Right cardiac atrium (tissue), 5 donors: Measurements from ENCODE around the gene IST1. TPM values are rescaled to one million over a fixed set of nuclear protein-coding genes. Genes with fewer than 3 reads are reported as not detected.
"Not testable (repeated sequence)": the region's sequence is repeated elsewhere in the genome, so short reads cannot be mapped to it uniquely, and the experiment has no call there.

Experiments used
- ATAC-seq, 2 donors: fragments of 200-7000 bp; cut with Tn5 transposase; one replicate each; pipeline versions ENCODE4 v1.8.0 to v1.9.1; 2020; ENCODE audit warnings: moderate library complexity in 2 of 2, mild to moderate bottlenecking in 1 of 2
- DNase-seq, 3 donors: peaks; one replicate each; pipeline ENCODE4 v3.0.0-alpha.2; 2020
- H3K27ac ChIP-seq: one replicate; pipeline ENCODE4 v1.5.1; 2013; ENCODE audit warnings: mild to moderate bottlenecking, low read length, control low read depth, moderate library complexity
- H3K27me3 ChIP-seq: one replicate; pipeline ENCODE4 v1.6.1; 2013; ENCODE audit not compliant: control insufficient read depth, insufficient read depth
- H3K4me1 ChIP-seq: one replicate; pipeline ENCODE4 v1.6.1; 2013; ENCODE audit warnings: low read length; ENCODE audit not compliant: control insufficient read depth, insufficient read depth
- H3K4me3 ChIP-seq: one replicate; pipeline ENCODE4 v1.5.1; 2013; ENCODE audit warnings: low read length, control low read depth
- H3K9me3 ChIP-seq: one replicate; pipeline ENCODE4 v1.6.1; 2013; ENCODE audit warnings: low read length; ENCODE audit not compliant: control insufficient read depth
- WGBS: extraction: QIAGEN DNeasy Blood & Tissue Kit; methylation state at CpG from one replicate; pipeline ENCODE4 v1.1.7; 2013; 5-methylcytosine and 5-hydroxymethylcytosine counted together
- intact Hi-C, 4 donors: fragments of 100-400 bp; cut with DNase I; formaldehyde crosslinking; loops; one replicate each; pipeline versions ENCODE4 v1.11.0 to v1.14.0; 2022 to 2023
- polyA plus RNA-seq: library from polyadenylated mRNA; stranded (reverse); fragments of 200-250 nt; gene quantifications from one replicate; pipeline ENCODE4 v1.2.3, GENCODE V29; 2013
- total RNA-seq, 4 donors: library from RNA; stranded (reverse); fragmentation: NEBNext Ultra II Directional; extraction: Animal tissue kit (Norgen Biotek cat#: 25700); gene quantifications; one replicate each; pipeline ENCODE4 v1.2.1, GENCODE V29; 2021
- donor health status: healthy with polysubstance abuse.
- donor health status: DM: no; HTN: yes; CAD: no.
- donor health status: DM: no; HTN: no; CAD: no.
- donor health status: DM: no; HTN: yes; CAD: no; lungs with severe emphysema.
- donor health status: DM: yes; HTN: yes; CAD: no.

IST1 gene
- total and polyA plus RNA-seq, 5 donors = 89.5 to 148 (median 132) TPM

GRCh38 chr16:71899171-71899570 is 3.8 kb downstream of the IST1 start:
- Histone ChIP-seq H3K9me3 (no peaks in the 10 kb centered on the region), H3K27ac (no peak overlapping the region), H3K4me3 (no peak overlapping the region), H3K27me3 (no peaks in the 10 kb centered on the region), H3K4me1 (peaks cover 5% of the 10 kb centered on the region)
- DNase-seq = no peak
- no peak for ATAC-seq
- 95% methylated on average over 4 of the region's 4 CpGs for WGBS
- intact Hi-C loops = no loop called here

GRCh38 chr16:71902656-71903365 is 7.5 kb downstream of the IST1 start:
- ATAC-seq = no peak
- Histone ChIP-seq H3K27me3 (no peaks in the 10 kb centered on the region), H3K9me3 (no peaks in the 10 kb centered on the region), H3K4me1 (peaks cover 12% of the 10 kb centered on the region), H3K27ac (peak overlapping the region; percentile 68), H3K4me3 (no peak overlapping the region)
- 91% methylated on average over 5 of the region's 5 CpGs for WGBS
- intact Hi-C loops = no loop called here
- DNase-seq = no peak

GRCh38 chr16:71903608-71904007 is 8.3 kb downstream of the IST1 start:
- WGBS = 76% methylated on average over 2 of the region's 2 CpGs
- intact Hi-C loops = no loop called here
- DNase-seq (peak in 1 of 3 donors; percentile 37), ATAC-seq (peak; percentile 66 to 77)
- Histone ChIP-seq H3K9me3 (no peaks in the 10 kb centered on the region), H3K4me3 (no peak overlapping the region), H3K27me3 (no peaks in the 10 kb centered on the region), H3K4me1 (peaks cover 15% of the 10 kb centered on the region), H3K27ac (peak overlapping the region; percentile 83)

- Histone ChIP-seq H3K9me3 (no peaks in the 10 kb centered on the region), H3K4me1 (peaks cover 18% of the 10 kb centered on the region), H3K4me3 (no peak overlapping the region), H3K27me3 (no peaks in the 10 kb centered on the region), H3K27ac (peak overlapping the region; percentile 71)
- ATAC-seq = no peak
- WGBS = 84% methylated on average over 9 of the region's 9 CpGs
- intact Hi-C loops = no loop called here
- DNase-seq = peak in 1 of 3 donors; percentile 32
These were observed 8.9 kb downstream of the IST1 start for GRCh38 chr16:71904239-71904638.

- intact Hi-C loops, H3K4me3 ChIP-seq, ATAC-seq, H3K9me3 ChIP-seq, DNase-seq, H3K27me3 ChIP-seq, H3K27ac ChIP-seq: not testable (repeated sequence)
- 79% methylated on average over 6 of the region's 6 CpGs for WGBS
- H3K4me1 ChIP-seq = peaks cover 19% of the 10 kb centered on the region
These were observed 10.4 kb downstream of the IST1 start for GRCh38 chr16:71905765-71906164.

GRCh38 chr16:71911121-71911520 is 15.8 kb downstream of the IST1 start:
- DNase-seq (no peak), ATAC-seq (no peak)
- 85% methylated on average over 7 of the region's 7 CpGs for WGBS
- Histone ChIP-seq H3K27ac (no peak overlapping the region), H3K27me3 (no peaks in the 10 kb centered on the region), H3K9me3 (no peaks in the 10 kb centered on the region), H3K4me3 (no peak overlapping the region), H3K4me1 (peaks cover 20% of the 10 kb centered on the region)
- intact Hi-C loops = loop anchor here in 1 of 4 donors (2.0 kb wide), 1 partner anchor 16 kb away; no protein-coding TSS in a partner anchor

- intact Hi-C loops = no loop called here
- no peak for ATAC-seq
- no peaks in the 10 kb centered on the region for H3K27me3 ChIP-seq
- DNase-seq = no peak
- WGBS = 88% methylated on average over 6 of the region's 6 CpGs
- H3K4me1 ChIP-seq = peaks cover 22% of the 10 kb centered on the region
- H3K27ac ChIP-seq = no peak overlapping the region
- H3K4me3 ChIP-seq = no peak overlapping the region
- no peaks in the 10 kb centered on the region for H3K9me3 ChIP-seq
These were observed 17.4 kb downstream of the IST1 start for GRCh38 chr16:71912534-71913275.

- intact Hi-C loops = no loop called here
- 62% methylated on average over 2 of the region's 2 CpGs for WGBS
- Histone ChIP-seq H3K27ac (no peak overlapping the region), H3K4me3 (no peak overlapping the region), H3K4me1 (peaks cover 13% of the 10 kb centered on the region), H3K27me3 (no peaks in the 10 kb centered on the region), H3K9me3 (no peaks in the 10 kb centered on the region)
- no peak for ATAC-seq
- DNase-seq = no peak
These were observed 19.5 kb downstream of the IST1 start for GRCh38 chr16:71914802-71915201.

GRCh38 chr16:71915350-71915749 is 20.0 kb downstream of the IST1 start:
- DNase-seq = no peak
- Histone ChIP-seq H3K27ac (no peak overlapping the region), H3K4me3 (no peak overlapping the region), H3K27me3 (no peaks in the 10 kb centered on the region), H3K4me1 (peaks cover 13% of the 10 kb centered on the region), H3K9me3 (no peaks in the 10 kb centered on the region)
- intact Hi-C loops = no loop called here
- WGBS = 85% methylated on average over 2 of the region's 2 CpGs
- no peak for ATAC-seq

- Histone ChIP-seq H3K27ac (peak overlapping the region; percentile 2), H3K9me3 (no peaks in the 10 kb centered on the region), H3K4me1 (peaks cover 12% of the 10 kb centered on the region), H3K4me3 (no peak overlapping the region), H3K27me3 (no peaks in the 10 kb centered on the region)
- WGBS = 80% methylated on average over 11 of the region's 11 CpGs
- no peak for ATAC-seq
- no peak for DNase-seq
- intact Hi-C loops = no loop called here
These were observed 21.1 kb downstream of the IST1 start for GRCh38 chr16:71916397-71916920.

- intact Hi-C loops = no loop called here
- Histone ChIP-seq H3K27me3 (no peaks in the 10 kb centered on the region), H3K9me3 (no peaks in the 10 kb centered on the region), H3K27ac (no peak overlapping the region), H3K4me1 (peaks cover 12% of the 10 kb centered on the region), H3K4me3 (no peak overlapping the region)
- 65% methylated on average over 6 of the region's 6 CpGs for WGBS
- DNase-seq = no peak
- no peak for ATAC-seq
These were observed 22.6 kb downstream of the IST1 start for GRCh38 chr16:71917900-71918299.
